Measurements from ENCODE around the gene SLC16A10. TPM values are rescaled to one million over a fixed set of nuclear protein-coding genes. Genes with fewer than 3 reads are reported as not detected.

Gene SLC16A10
- polyA plus RNA-seq, 3 donors = 0.05 to 0.15 TPM; not detected in 1

- Histone ChIP-seq H3K27ac (ENCODE audit: low read depth in 1 of 2, low read length in 2 of 2) (no peak overlapping the region), H3K9me3 (replicated peaks in 1 of 2; ENCODE audit: control insufficient read depth in 1 of 2, insufficient read depth in 1 of 2, low read length in 2 of 2) (no peaks in the 10 kb centered on the region), H3K4me3 (replicated peaks in 1 of 3; ENCODE audit: low read depth in 2 of 3, low read length in 3 of 3) (no peak overlapping the region), H3K36me3 (replicated peaks in 1 of 2; ENCODE audit: control insufficient read depth in 1 of 2, insufficient read depth in 2 of 2, low read length in 2 of 2) (no peaks in the 10 kb centered on the region), H3K79me2 (ENCODE audit: insufficient read depth, low read length) (no peaks in the 10 kb centered on the region), H3K4me1 (ENCODE audit: control insufficient read depth in 1 of 2, insufficient read depth in 2 of 2, low read length in 2 of 2) (no peaks in the 10 kb centered on the region), H3K27me3 (ENCODE audit: control insufficient read depth in 2 of 2, insufficient read depth in 2 of 2, low read length in 2 of 2) (no peaks in the 10 kb centered on the region), H2AFZ (ENCODE audit: insufficient read depth, low read depth, low read length, poor library complexity, severe bottlenecking) (no peak overlapping the region), H4K20me1 (ENCODE audit: insufficient read depth, low read length) (no peaks in the 10 kb centered on the region), H3K4me2 (replicated peaks; ENCODE audit: extremely low read depth, low read length, poor library complexity, severe bottlenecking) (no peak overlapping the region), H3K9ac (ENCODE audit: insufficient read depth, low read length, poor library complexity, severe bottlenecking) (no peak overlapping the region)
- intact Hi-C loops (cut with micrococcal nuclease) = no loop called here
- Mint-ChIP-seq H3K36me3 (no peaks in the 10 kb centered on the region), H3K4me3 (no peak overlapping the region), H3K9me3 (peaks cover 0 to 4% (median 3%) of the 10 kb centered on the region in 7 donors), H3K27me3 (ENCODE audit: low read depth in 3 of 3) (peaks cover 3 to 7% (median 4%) of the 10 kb centered on the region in 3 donors), H3K4me1 (peaks cover 11% of the 10 kb centered on the region), H3K27ac (no peak overlapping the region)
- DNase-seq = no peak
- WGBS (ENCODE audit: insufficient coverage) = no CpG with 5 or more reads among the region's 2 CpGs
- TF ChIP-seq CTCF (IDR thresholded peaks at IDR 0.05) = no peak
These were observed 18.5 kb upstream of the SLC16A10 start for GRCh38 chr6:111068866-111069234.

GRCh38 chr6:111069382-111070104, 17.8 kb upstream of the SLC16A10 start:
- Histone ChIP-seq H3K9me3 (replicated peaks in 1 of 2; ENCODE audit: control insufficient read depth in 1 of 2, insufficient read depth in 1 of 2, low read length in 2 of 2) (no peaks in the 10 kb centered on the region), H4K20me1 (ENCODE audit: insufficient read depth, low read length) (no peaks in the 10 kb centered on the region), H3K27ac (ENCODE audit: low read depth in 1 of 2, low read length in 2 of 2) (no peak overlapping the region), H2AFZ (ENCODE audit: insufficient read depth, low read depth, low read length, poor library complexity, severe bottlenecking) (no peak overlapping the region), H3K36me3 (replicated peaks in 1 of 2; ENCODE audit: control insufficient read depth in 1 of 2, insufficient read depth in 2 of 2, low read length in 2 of 2) (no peaks in the 10 kb centered on the region), H3K27me3 (ENCODE audit: control insufficient read depth in 2 of 2, insufficient read depth in 2 of 2, low read length in 2 of 2) (no peaks in the 10 kb centered on the region), H3K9ac (ENCODE audit: insufficient read depth, low read length, poor library complexity, severe bottlenecking) (no peak overlapping the region), H3K79me2 (ENCODE audit: insufficient read depth, low read length) (no peaks in the 10 kb centered on the region), H3K4me1 (ENCODE audit: control insufficient read depth in 1 of 2, insufficient read depth in 2 of 2, low read length in 2 of 2) (no peaks in the 10 kb centered on the region), H3K4me3 (replicated peaks in 1 of 3; ENCODE audit: low read depth in 2 of 3, low read length in 3 of 3) (no peak overlapping the region), H3K4me2 (replicated peaks; ENCODE audit: extremely low read depth, low read length, poor library complexity, severe bottlenecking) (no peak overlapping the region)
- no peak overlapping the region for H3K27ac Mint-ChIP-seq
- peaks cover 3 to 7% (median 4%) of the 10 kb centered on the region in 3 donors for H3K27me3 Mint-ChIP-seq (ENCODE audit: low read depth in 3 of 3)
- no peak overlapping the region for H3K4me3 Mint-ChIP-seq
- no peaks in the 10 kb centered on the region for H3K36me3 Mint-ChIP-seq
- 100% methylated on average over 1 of the region's 3 CpGs for WGBS (ENCODE audit: insufficient coverage)
- no peak for DNase-seq
- no peak for TF ChIP-seq CTCF (IDR thresholded peaks at IDR 0.05)
- intact Hi-C loops (cut with micrococcal nuclease) = no loop called here
- peaks cover 0 to 2% (median 0%) of the 10 kb centered on the region in 7 donors for H3K9me3 Mint-ChIP-seq
- H3K4me1 Mint-ChIP-seq = peaks cover 11% of the 10 kb centered on the region

Measured in CD14-positive monocyte (primary cell).